Right atrium auricular region (tissue), 2 donors: ENCODE results near the gene MOB2. TPM values are rescaled to one million over a fixed set of nuclear protein-coding genes. Genes with fewer than 3 reads are reported as not detected.

Experiments used
- DNase-seq: peaks from one replicate; pipeline ENCODE4 v3.0.0-alpha.2; 2019; ENCODE audit warnings: low spot score
- H3K27ac ChIP-seq, 2 donors: fragments of 200-600 bp; sonication (generic); 1 replicate in 1 of 2; 2 replicates in 1 of 2; pipeline ENCODE4 v1.5.1; 2016 to 2019
- H3K27me3 ChIP-seq, 2 donors: fragments of 200-600 bp; sonication (generic); one replicate each; pipeline versions ENCODE4 v1.5.1 to v1.6.0; 2017 to 2019
- H3K36me3 ChIP-seq: fragments of 200-600 bp; sonication (generic); one replicate; pipeline ENCODE4 v1.5.1; 2016
- H3K4me1 ChIP-seq, 2 donors: fragments of 200-600 bp; sonication (generic); one replicate each; pipeline versions ENCODE4 v1.5.1 to v1.6.0; 2017 to 2019
- H3K4me3 ChIP-seq, 2 donors: fragments of 200-600 bp; sonication (generic); 1 replicate in 1 of 2; 2 replicates in 1 of 2; pipeline ENCODE4 v1.5.1; 2017 to 2019; ENCODE audit warnings: mild to moderate bottlenecking in 1 of 2, moderate library complexity in 1 of 2
- H3K9me3 ChIP-seq, 2 donors: fragments of 200-600 bp; sonication (generic); one replicate each; pipeline ENCODE4 v1.5.1; 2019
- CTCF ChIP-seq, 2 donors: fragments of 200-600 bp; sonication (generic); IDR thresholded peaks; one replicate each; pipeline ENCODE4 v1.5.1; 2019; ENCODE audit warnings: antibody characterized with exemption in 2 of 2
- total RNA-seq, 2 donors: library from RNA; depleted of rRNA; stranded (reverse); fragments of >200 nt; gene quantifications; one replicate each; pipeline ENCODE4 v1.1.0, GENCODE V29; 2016

MOB2 gene
- total RNA-seq, 2 donors from 2014 or later = 22.0 to 27.9 TPM

DNA sequence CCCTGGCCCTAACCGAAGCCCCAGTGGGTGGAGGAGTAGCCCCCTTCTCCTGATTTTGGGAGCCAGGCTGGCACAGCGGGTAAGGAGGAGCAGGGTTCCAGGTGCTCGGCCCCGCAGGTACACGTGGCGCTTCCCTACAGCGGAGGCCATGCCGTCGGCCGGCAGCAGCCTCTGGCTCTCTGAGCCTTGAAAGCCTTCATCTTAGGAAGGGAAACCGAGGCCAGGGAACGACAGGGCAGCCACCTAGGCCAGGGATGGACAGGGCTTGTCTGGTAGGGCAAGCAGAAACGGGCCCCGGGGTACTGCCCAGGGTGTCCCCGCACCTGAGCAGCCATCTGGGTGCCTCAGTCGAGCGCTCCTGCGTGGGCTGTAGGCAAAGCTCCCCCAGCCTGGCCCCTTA lies 28.7 kb downstream of the MOB2 start:
- DNase-seq = no peak
- Histone ChIP-seq H3K27me3 (no peaks in the 10 kb centered on the region), H3K36me3 (no peaks in the 10 kb centered on the region), H3K4me1 (peaks cover 0 to 23% of the 10 kb centered on the region in 2 donors), H3K27ac (peak overlapping the region in 1 of 2 donors; percentile 31), H3K4me3 (no peak overlapping the region), H3K9me3 (no peaks in the 10 kb centered on the region)
- no peak for TF ChIP-seq CTCF (IDR thresholded peaks at IDR 0.05)

GRCh38 chr11:1457326-1457680 lies 29.3 kb downstream of the MOB2 start:
- H3K4me1 ChIP-seq = peaks cover 0 to 28% of the 10 kb centered on the region in 2 donors
- no peak for TF ChIP-seq CTCF (IDR thresholded peaks at IDR 0.05)
- no peaks in the 10 kb centered on the region for H3K36me3 ChIP-seq
- H3K4me3 ChIP-seq = no peak overlapping the region
- no peak overlapping the region for H3K27ac ChIP-seq
- no peak for DNase-seq
- no peaks in the 10 kb centered on the region for H3K27me3 ChIP-seq
- H3K9me3 ChIP-seq = no peaks in the 10 kb centered on the region

DNA sequence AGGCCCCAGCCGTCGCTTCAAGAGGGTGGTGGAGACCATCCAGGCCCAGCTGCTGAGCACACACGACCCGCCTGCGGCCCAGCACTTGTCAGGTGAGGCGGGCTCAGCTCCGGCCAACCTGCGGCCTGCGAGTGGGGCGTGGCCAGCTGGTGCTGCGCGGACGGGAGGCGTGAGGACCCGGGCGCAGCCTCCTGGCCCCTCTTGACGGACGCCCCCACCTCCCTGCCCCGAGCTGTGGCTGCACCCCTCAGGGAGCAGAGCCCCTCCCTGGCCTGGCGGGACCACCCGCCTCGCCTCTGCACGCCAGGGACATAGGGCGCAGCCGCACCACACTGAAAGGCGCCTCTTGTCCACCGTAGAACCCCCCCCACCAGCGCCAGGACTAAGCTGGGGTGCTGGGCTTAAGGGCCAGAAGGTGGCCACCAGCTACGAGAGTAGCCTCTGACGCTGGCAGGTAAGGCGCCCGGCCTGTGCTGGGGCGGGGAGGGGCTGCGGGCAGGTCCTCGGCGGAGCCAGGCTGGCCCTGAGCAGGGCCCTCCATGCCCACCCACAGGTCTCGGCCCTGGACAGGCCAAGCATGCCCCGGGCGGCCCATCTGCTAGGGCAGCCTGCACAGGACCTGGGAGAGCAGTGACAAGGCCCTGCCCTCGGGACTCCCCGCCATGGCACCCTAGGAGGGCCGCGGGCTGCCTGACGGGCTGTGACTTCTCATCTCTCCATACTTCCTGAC lies 29.8 kb downstream of the MOB2 start:
- Histone ChIP-seq H3K4me3 (no peak overlapping the region), H3K4me1 (peaks cover 0 to 28% of the 10 kb centered on the region in 2 donors), H3K9me3 (no peaks in the 10 kb centered on the region), H3K36me3 (no peaks in the 10 kb centered on the region), H3K27me3 (no peaks in the 10 kb centered on the region), H3K27ac (no peak overlapping the region)
- DNase-seq = no peak
- no peak for TF ChIP-seq CTCF (IDR thresholded peaks at IDR 0.05)

- H3K27ac ChIP-seq = no peak overlapping the region
- no peaks in the 10 kb centered on the region for H3K36me3 ChIP-seq
- DNase-seq = no peak
- H3K4me3 ChIP-seq = no peak overlapping the region
- H3K4me1 ChIP-seq = peaks cover 0 to 28% of the 10 kb centered on the region in 2 donors
- H3K9me3 ChIP-seq = no peaks in the 10 kb centered on the region
- H3K27me3 ChIP-seq = no peaks in the 10 kb centered on the region
- TF ChIP-seq CTCF (IDR thresholded peaks at IDR 0.05) = no peak
Observed at GRCh38 chr11:1456176-1456575, 30.4 kb downstream of the MOB2 start.

GRCh38 chr11:1455763-1456060 lies 30.9 kb downstream of the MOB2 start:
- Histone ChIP-seq H3K36me3 (no peaks in the 10 kb centered on the region), H3K9me3 (no peaks in the 10 kb centered on the region), H3K4me3 (no peak overlapping the region), H3K4me1 (peaks cover 0 to 28% of the 10 kb centered on the region in 2 donors), H3K27ac (no peak overlapping the region), H3K27me3 (no peaks in the 10 kb centered on the region)
- no peak for DNase-seq
- TF ChIP-seq CTCF (IDR thresholded peaks at IDR 0.05) = no peak
